DMS153 treated with DMSO at 0.1 percent for 48 hours (cell line): Measurements from ENCODE around the gene LYRM4.

Experiments used
- DNase-seq: peaks from one replicate; lab custom pipeline; 2025; ENCODE audit not compliant: unreplicated experiment; lab: John Stamatoyannopoulos, UW

The LYRM4 gene

GRCh38 chr6:5246141-5247097 lies 14.3 kb downstream of the LYRM4 start:
- no peak for DNase-seq

GRCh38 chr6:5243069-5243468 lies 17.7 kb downstream of the LYRM4 start:
- DNase-seq, result no peak

DNA sequence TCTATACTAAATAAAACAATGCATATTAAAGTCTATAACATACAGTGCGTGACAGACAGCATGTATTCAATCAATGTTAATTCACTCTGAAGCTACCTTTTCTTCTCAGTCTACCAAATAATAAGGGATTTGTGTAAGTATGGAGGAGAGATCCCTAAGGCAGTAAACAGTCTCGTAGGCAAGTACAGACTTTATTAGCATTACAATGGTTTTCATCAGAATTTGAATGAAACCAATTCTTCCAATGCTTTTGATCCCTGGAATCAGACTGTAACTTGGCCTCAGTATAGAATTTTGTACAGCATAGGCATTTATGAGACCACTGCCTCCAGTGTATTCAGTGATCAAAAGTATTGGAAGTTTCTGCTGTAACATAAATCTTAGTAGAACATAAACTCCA lies 19.5 kb downstream of the LYRM4 start:
- no peak for DNase-seq

GRCh38 chr6:5238336-5238735 lies 22.4 kb downstream of the LYRM4 start:
- DNase-seq, result no peak

DNA sequence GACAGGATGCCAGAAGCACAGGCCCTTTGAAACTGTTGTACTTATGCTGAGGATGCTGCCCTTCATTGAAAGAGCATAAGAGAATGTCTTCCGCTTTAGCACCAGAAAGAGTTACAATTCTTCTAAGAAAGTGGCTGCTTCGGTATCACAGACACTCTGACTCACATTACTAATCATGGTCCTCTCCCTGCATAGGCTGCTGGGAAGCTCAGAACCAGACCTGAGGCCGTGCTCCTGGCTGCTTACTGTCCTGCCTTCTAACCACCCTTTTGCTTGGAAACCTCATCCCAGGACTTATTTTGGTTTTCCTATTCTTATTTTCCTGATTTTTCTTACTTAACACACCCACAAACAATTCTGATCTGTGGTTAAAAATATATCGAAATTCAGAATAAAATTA lies 22.9 kb downstream of the LYRM4 start:
- DNase-seq, result no peak

DNA sequence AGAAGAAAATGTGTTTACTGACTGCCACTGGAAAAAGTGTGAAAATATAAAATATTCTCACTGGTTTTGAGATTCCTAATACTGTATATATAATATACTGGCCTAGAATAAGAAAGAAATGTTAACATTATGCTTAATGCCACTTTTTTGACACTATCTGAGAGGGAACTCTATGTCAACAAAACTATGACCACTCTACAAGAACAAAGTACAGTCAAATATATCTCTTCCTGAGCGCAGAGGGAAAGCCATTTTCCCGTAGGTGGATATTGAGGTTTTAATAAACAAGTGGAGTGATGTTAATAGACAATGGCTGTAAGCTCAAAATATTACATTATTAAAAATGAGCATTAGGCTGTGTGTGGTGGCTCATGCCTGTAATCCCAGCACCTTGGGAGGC lies 24.9 kb downstream of the LYRM4 start:
- no peak for DNase-seq

GRCh38 chr6:5234874-5235273 lies 25.9 kb downstream of the LYRM4 start:
- no peak for DNase-seq

- no peak for DNase-seq
These were observed 29.5 kb downstream of the LYRM4 start for GRCh38 chr6:5231289-5231688.

DNA sequence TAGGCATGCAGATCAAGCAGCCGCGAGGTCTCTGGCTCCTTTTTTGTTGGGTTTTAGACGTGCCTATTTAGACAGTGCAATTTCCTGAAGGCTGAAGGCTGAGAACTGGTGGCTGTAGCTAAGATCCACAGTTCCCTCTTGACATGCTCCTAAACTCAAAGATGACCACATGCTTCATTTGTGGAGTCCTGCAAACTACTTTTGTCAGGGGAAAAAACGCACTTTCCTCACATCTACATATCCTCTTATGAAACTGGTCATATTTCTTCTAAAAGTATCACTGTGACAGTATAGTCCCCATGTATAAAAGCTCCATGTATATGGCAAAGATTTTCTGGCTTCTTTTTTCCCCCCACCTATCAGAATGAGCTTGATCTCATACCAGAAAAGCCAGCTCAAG lies 30.7 kb downstream of the LYRM4 start:
- DNase-seq, result no peak

DNA sequence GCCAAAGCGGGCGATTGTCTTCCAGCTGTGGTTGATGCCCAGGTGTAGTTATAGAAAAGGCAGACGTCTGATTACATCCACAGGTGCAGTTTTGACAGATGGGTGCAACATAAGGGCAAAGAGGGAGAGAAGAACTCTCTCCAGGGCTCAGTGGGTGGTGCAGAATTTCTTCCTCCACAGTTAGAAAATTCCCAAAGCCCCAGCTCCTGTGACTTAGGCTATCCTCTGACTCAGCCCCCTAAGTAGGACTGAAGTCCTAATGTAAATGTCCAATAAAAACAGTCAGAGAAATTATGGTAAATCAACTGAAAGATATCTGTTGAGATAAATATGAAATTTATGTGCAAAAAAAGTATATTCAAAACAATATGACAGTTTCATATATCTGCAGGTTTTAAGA lies 31.4 kb downstream of the LYRM4 start:
- DNase-seq, result no peak

GRCh38 chr6:5223309-5223708 lies 37.4 kb downstream of the LYRM4 start:
- no peak for DNase-seq

DNA sequence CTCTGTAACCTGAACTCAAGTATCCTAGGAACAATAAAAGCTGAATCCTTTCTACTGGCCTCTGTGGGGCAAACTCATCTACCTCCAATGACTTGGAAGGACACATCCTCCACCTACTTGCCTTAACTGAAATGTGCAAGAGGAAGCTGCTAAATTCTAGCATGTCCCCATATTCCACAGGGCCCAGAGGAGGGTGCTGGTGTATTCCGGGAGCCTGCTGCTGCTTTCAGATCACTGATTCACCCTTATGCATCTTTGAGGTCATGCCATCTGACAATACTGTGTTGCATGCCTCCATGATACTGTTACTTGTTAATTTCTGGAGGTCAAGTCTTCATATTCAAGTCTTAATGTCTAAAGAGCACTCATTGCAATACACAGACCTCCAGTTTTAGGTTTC lies 40.3 kb downstream of the LYRM4 start:
- DNase-seq, result no peak

DNA sequence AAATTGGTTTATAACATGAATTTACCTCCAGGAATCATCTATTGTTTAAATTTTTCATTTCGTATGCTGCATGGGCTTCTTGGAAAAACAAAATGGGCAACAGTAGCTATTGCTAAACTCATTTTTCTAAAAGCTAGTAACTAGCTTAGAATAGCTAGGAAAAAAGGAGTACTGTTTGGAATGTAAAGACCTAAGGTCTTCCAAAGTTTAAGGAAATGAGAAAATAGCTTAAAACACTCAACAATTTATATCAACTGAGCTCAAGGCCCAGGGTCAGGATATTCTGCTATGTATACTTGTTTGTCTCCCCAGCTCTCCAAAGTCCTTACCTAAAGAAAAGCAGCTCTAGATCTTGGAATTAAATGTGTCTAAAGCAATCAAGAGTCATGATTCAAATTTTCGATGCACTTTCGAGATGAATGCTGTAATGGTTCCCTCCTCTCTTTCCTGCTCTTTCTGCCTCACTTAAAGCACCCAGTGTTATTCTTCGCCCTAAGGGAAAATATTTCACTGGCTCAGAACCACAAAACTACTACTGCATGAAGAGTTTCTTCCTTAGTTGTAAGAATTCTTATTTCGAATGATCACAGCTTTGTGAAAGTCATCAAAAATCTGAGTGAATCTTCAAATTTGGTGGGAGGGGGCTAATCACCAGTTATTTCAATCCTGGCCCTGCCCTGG lies 41.6 kb downstream of the LYRM4 start:
- no peak for DNase-seq

DNA sequence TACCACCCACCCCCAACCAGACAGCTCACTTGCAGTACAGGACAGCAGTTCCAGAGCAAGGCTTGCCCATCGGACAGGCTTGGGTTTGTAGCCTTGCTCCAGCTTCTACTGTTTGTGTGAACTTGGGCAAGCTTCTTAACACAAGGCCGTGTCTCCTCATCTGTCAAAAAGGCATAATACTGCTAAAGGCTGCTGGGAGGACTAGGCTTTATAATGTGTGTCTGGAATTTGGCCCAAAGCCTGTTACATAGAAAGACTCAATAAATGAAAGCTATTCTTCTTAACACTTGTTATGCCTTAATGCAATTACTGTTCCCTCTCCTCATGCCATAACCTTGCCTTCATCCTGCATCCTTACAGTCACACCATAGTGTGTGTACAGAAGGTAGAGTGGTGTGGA lies 43.4 kb downstream of the LYRM4 start:
- no peak for DNase-seq

GRCh38 chr6:5215799-5216198 lies 45.0 kb downstream of the LYRM4 start:
- no peak for DNase-seq

DNA sequence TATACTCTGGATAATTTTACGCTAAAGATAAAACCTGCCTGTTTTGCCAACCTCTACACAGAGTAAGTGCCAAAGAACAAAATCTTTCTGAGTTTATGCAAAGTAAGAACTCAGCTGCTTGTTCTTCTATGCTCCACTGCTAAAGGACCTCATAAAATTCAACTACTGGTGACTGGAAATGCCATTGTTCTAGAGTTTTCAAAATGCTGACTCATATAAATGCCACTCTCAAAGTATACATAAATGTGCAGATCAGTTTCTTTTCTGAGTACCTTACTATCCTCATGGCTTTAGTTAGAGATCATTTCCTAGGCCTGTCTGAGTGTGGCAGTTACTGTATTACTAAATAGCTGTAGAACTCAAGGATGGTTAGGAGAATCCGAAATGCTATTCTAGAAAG lies 45.6 kb downstream of the LYRM4 start:
- DNase-seq, result no peak

GRCh38 chr6:5214570-5215052 lies 46.1 kb downstream of the LYRM4 start:
- no peak for DNase-seq

DNA sequence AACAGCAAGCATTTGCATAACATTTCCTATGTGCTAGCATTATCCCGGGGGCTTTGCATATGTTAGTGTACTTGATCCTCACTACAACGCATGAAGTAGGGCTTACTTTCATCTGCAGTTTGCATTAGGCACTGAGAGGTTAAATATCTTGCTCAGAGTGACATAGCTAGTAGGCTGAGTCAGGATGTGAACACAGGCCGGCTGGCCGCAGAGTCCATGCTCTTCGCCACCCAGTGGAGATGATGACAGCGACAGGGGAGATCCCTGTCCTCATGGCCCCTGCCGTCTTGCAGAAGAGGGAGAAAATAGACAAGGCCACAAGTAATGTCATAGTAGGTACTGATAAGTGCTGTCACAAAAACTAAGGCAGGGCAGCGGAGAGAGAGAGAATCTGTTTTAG lies 46.9 kb downstream of the LYRM4 start:
- DNase-seq, result no peak

- no peak for DNase-seq
These were observed 49.3 kb downstream of the LYRM4 start for GRCh38 chr6:5211492-5211891.

DNA sequence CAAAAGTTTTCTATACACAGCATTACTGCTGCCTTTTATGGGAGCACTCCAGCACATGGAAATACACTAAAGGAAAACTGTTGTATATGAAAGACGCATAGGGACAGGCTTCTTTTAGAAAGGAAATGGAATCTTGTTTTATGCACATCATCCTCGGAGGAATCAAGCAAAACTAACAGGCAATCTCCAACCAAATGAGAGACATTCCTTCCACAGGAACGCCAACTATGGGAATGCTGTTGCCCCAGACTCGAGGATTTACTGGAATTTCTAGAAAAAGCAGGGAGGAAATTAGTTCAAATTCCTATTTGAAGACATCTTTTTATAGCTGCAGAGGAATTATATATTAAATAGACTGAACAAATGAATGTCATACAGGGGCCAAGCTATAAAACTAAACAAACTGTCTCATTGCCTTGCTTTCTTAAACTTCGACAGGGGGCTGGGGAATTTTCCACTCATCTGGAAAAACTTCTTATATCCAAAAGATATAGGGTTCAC lies 52.2 kb downstream of the LYRM4 start:
- no peak for DNase-seq

DNA sequence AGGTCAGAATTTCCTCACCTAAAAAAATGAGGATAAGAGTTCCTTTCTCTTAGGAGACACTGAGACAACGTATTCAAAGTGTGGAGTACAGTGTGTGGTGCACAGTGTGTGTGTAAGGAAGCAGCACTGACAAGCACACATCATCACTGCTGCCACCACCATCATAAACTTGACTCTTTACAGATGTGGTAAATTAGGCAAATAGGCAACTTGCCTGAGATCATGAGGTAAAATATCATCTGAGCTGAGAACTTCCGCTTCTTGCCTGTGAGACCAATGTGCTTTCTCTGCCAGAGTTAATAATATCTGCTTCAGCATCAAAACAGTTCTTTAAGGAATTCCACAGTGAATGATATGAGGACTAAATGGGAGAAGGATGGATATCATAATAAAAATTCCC lies 52.7 kb downstream of the LYRM4 start:
- no peak for DNase-seq

DNA sequence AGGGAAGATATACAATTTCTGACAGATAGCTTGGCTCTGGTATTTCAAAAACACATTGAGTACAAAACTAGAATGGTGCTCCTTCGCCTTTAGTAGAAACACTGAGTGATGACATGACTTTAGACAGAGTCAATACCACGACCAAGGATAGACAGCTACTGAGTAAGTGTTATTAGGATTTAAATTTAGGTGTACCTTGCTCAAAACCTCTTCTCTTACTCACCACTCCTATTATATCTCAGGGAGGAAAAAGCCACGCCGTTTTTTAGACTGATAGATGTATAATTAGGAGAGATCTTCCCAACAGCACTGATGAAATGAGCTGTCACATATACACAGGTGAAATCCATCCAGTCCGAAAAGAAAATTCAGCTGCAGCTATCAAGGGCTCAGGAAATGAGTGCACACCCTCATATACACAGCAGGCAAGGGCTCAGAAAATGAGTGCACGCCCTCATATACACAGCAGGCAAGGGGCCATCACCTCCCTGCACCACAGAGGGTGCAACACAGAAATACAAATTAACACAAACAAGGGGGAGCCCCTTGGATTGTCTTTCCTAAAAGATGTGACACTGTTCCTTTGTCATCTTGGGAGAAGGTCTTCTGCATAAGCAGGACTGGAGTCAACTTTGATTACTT lies 53.7 kb downstream of the LYRM4 start:
- DNase-seq, result no peak
